NCI-H187 treated with DMSO at 0.1 percent for 48 hours (cell line): ENCODE results near the gene OSGEP.

Experiments used
- DNase-seq: peaks from one replicate; lab custom pipeline; 2025; lab: John Stamatoyannopoulos, UW

The OSGEP gene

DNA sequence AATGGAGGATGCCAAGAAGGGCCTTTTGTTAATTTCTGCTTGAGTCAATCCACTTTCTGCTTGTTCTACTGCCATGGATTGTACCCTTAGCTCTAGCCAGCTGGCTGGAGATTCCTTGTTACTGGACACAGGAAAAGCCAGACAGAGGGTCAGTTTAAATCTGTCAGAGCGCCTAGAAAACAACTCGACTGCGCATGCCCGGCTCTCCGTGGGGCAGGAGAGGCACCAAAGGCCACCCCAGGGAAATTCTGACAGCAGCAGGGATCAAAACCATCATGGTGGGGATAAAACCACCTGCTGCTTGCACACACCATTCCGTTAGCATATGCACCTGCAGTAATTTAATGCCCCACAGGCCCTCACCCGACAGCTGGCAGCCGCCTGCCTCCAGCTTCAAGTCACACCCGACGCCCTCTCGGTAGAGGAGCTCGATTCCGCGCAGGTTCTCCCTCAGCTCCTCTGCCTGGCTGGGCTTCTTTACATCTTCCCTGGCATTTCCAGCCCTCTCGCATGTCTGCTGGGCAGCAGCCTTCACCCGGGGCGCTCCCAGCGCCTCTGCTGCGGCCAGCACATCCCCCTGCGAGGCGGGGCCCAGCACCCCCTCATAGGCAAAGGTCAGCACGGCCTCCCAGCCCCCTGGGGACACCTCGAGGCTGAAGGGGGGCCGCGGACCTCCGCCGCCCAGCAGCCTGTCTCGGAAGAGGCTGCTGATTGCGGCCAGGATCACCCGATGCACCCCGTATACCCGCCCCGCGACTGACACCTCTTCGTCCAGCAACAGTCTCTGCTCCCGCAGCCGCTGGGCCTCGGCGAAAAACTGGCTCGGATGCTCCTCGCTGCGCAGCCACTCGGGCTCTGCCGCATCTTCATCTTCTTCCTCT, 19.7 kb downstream of the OSGEP start:
- no peak for DNase-seq

GRCh38 chr14:20429801-20430669, 24.6 kb downstream of the OSGEP start:
- DNase-seq, result no peak

GRCh38 chr14:20428802-20429201, 25.8 kb downstream of the OSGEP start:
- no peak for DNase-seq

DNA sequence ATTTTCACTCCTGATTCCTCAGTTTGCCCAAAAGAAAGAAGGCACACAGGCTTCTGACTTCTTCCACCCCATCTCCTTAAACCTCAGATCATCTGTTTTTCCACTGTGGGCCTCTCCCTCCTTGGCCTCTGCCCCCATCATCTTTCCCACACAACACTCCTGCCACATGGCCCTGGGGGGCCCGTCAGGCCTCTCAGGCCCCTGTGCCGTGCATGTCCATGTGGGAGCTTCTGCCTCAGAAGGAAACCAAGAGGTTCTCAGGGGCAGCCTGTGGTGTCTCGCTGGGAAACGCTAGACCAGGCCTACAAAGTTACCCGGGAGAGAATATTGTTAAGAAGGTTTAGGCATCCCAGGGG, 26.6 kb downstream of the OSGEP start:
- no peak for DNase-seq

DNA sequence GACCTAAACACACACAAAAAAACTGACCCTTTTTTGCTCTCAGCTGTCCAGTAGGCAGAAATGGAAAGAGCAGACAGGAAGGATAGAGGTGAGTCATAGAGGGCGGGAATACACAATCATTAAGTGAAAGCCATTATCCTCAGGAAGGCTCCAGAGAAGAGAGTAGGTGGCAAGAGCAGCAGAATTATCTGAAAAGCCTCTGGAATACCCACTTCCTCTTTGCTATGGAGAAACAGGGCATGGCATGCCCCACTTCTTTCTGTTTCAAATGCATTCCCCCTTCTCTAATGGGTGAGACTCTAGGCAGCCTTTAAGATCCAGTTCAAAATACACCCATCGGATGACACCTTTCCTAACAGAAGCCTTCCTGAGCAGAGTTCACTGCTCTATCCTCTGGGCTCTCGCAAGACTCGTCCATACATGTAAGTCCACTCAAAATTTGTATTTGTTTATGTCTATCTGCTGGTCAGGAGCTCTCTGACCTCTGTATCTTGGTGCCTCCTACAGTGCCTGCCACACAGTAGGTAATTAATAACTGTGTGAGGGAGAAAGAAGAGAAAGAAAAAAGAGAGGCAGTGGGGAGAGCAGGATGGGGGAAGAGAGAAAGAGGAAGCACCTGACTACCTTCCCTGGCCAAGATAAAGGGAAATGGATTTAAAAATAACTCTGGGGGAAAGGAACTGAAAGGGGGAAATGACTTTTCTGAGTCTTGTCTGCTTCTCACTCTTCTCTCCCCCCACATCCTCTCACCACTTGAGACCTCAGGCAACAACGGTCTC, 27.2 kb downstream of the OSGEP start:
- DNase-seq, result no peak

DNA sequence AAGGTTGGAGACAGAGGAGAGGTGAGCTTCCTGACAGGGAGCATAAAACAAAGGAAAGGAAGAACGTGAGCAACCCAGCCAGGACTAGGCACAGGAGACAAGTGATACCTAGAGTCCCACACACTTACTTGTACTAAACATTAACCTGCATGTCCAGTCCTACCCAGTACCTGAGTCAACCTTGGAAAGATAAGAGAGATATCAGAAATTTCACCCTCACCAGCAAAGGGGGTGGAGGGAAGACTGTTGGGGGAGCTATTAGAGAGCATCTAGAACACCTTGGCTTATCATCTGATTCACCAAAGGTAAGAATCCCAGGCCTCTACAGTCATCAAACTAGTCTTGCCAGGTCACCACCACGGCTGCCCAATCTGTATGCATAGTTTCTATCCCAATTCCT, 29.8 kb downstream of the OSGEP start:
- DNase-seq, result no peak

- DNase-seq, result no peak
Measured at GRCh38 chr14:20422886-20423285, 31.7 kb downstream of the OSGEP start.

GRCh38 chr14:20421267-20421666, 33.3 kb downstream of the OSGEP start:
- no peak for DNase-seq

DNA sequence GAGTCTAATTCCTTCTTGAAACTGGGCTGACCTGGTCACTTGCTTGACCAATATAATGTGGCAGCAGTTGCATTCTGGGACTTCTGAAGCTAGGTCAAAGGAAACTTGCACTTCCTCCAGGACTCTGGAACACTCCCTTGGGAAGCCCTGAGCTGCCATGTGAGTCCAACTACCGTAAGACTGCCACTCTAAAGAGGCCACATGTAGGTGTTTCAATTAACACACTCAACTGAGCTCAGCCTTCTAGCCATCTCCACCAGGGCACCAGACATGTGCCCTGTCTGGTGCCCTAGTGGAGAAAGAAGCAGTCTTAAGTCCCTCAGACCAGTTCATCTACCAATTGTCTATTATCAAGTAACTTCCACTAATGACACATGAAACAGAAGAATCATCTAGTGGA, 35.2 kb downstream of the OSGEP start:
- no peak for DNase-seq

GRCh38 chr14:20418501-20418909, 36.1 kb downstream of the OSGEP start:
- DNase-seq, result no peak

DNA sequence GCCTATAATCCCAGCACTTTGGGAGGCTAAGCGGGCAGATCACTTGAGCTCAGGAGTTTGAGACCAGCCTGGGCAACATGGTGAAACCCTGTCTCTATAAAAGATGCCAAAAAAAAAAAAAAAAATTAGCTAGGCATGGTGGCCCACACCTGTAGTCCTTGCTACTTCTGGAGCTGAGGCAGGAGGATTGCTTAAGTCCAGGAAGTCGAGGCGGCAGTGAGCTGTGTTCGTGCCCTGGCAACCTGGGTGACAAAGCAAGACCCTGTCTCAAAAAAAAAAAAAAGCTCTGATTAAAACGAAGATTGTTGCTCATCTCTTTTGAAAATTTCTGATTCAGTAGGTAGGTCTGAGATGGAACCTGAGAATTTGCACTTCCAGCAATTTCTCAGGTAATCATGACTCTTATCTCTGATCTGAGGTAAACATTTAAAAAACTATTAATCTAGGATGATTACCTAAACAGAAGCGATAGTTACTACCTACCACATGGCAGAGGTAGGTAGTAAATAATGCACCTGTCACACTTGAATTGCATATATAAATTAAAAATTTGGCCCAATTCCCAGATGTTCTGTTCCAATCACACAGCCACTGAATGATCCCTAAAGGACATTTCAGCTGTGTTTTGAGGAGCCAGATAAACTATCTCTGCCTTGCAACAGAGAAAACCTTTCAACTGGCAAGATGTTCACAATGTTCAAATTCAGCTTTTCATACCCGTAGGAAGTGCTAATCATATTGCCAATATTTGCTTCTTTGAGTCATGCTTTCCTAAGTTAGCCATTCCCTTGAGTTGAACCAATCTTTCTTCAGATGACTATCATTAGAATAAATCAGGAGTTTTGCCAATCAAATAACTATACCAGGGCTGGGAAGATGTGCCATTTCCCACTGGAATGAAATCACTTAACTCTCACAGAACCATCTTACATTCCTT, 37.1 kb downstream of the OSGEP start:
- no peak for DNase-seq

- DNase-seq, result no peak
Measured at GRCh38 chr14:20416223-20416622, 38.4 kb downstream of the OSGEP start.

DNA sequence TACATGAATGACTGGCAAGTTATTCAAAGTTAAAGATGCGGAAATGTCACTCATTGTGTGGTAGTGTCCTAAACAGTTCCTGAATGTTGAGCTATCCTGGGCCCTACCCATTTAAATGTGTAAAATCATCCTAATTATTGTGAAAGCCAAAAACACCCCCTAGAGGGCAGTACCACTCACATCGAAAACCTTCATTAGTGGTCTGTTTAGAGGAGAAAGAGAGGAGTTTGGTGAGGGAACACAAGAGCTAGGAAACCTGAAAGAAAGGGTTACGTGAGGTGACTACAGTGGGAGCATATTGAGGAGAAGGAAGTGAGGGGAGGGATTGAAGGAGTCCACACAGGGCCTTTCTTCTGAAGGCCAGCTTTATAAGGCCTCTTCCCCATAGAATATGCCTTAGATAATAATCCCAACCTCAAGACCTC, 38.8 kb downstream of the OSGEP start:
- peak; percentile 55 for DNase-seq

DNA sequence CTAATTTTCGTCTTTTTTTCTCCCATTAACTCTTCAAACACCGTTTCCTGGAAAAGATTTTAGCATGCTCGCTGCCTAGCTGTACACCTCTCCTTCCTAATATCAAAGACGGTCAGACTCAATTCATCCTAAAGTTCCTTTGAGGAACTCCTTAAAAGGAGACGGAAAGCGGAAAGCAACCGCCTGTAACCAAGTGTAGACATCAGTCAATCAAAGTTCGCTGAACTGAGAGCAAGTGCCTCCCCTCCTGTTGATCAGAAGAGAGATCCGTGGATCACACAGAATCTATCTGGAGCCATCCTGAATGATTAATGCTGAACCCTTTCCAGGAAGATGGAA, 40.9 kb downstream of the OSGEP start:
- no peak for DNase-seq

- DNase-seq, result peak; percentile 53
Measured at GRCh38 chr14:20412876-20413743, 41.5 kb downstream of the OSGEP start, which contains the start of gene TEP1. Gene TEP1, minus strand, starts transcription at chr14:20413501. Its CDS starts 5,062 bp downstream, at chr14:20408439.

- DNase-seq, result no peak
Measured at GRCh38 chr14:20412411-20412810, 42.2 kb downstream of the OSGEP start.

- no peak for DNase-seq
Measured at GRCh38 chr14:20409226-20409625, 45.4 kb downstream of the OSGEP start.

GRCh38 chr14:20403521-20403920, 51.1 kb downstream of the OSGEP start:
- DNase-seq, result no peak

GRCh38 chr14:20400965-20401593, 53.5 kb downstream of the OSGEP start:
- DNase-seq, result no peak

GRCh38 chr14:20400589-20400964, 54.0 kb downstream of the OSGEP start:
- no peak for DNase-seq
